ENCODE results near the gene SCAMP3.
"Not testable (repeated sequence)": the region's sequence is repeated elsewhere in the genome, so short reads cannot be mapped to it uniquely, and the experiment has no call there.

The SCAMP3 gene

DNA sequence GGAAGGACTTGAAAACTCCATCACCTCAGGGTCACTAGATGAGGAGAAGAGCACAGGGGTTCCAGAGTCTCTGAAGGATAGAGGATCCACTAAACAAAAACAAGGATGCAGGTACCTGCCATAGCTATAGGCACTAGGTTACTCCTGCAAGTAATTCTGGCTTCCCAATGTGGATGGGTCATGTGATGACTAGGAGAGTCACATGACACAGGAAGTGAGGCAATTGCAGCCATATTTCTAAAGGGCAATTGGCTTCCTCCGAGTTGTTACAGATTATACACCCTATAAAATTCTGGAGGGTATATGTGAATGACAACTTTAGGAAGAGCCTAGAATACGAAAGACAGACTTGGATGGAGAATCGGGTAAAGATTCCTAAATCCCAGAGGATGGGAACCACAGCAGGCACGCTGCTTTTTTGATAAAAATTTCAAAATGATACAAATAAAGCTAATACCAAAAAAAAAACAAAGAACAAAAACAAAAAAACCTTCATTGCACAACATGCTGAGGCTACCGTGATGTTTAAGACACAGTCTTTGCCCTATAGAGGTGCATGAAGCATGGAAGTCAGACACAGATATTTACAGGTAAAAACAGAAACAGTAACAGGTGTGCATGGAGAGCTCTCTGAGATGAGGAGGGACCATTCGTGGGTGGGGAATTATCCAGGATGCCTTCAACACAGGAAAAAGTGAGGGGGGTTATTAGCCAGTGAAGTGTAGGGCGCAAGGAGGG, 43.1 kb downstream of the SCAMP3 start:
- H3K4me3 ChIP-seq (ENCODE audit: low read length) = no peak overlapping the region
- TF ChIP-seq ZNF274 (IDR thresholded peaks at IDR 0.05; ENCODE audit: low read depth, low read length) = no peak

DNA sequence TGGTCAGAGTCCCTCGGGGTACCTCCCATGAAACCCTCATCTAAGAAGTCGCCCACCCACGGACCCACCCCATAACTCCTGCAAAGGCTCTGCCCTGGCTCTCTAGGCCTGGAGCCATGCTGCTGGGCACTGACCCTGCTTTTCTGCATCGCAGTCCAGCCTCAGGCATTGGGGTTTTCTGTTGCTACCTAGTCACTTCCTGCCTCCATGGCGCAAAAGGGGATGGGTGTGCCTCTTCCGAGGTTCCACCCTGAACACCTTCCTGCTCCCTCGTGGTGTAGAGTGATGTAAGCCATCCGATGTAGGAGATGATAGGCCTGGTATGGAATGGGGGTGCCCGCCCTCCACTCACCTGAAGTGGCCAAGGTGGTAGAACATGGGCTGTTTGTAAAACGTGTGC, 47.5 kb downstream of the SCAMP3 start:
- not testable (repeated sequence) for H3K4me3 ChIP-seq (ENCODE audit: low read length)

GRCh38 chr1:155212051-155212440, 50.1 kb downstream of the SCAMP3 start:
- not testable (repeated sequence) for H3K4me3 ChIP-seq (ENCODE audit: low read length)

DNA sequence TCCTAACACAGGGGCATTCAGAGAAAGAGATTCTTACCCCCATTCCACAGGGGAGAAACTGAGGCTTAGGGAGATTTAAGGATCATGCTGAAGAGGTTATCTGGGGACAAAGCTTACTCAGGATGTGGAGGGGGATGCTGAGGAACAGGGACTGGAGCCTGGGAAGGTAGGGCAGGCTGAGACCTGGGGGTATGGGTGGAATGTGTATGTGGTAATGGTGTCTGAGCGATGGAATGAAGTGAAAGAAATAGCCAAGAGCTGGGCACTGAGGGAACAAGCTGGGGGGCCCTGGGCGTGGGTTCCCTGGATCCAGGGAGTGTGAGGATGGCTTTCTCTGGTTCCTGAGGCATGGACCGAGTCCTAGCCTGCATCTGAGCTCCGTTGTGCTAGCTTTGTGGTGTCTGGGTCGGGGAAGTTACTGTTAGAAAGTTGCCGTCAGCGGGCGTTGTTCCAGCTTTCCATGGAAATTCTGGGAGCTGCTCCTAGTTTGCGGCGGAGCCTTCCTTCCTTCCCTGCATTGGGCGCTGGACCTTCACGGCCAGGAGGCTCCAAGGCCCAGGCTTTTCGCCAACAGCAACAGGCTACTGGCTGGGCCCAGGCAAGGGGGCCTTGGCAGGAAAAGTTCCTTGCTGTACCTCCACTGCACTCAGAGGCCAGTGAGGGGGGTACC, 50.6 kb downstream of the SCAMP3 start:
- not testable (repeated sequence) for H3K4me3 ChIP-seq (ENCODE audit: low read length)

DNA sequence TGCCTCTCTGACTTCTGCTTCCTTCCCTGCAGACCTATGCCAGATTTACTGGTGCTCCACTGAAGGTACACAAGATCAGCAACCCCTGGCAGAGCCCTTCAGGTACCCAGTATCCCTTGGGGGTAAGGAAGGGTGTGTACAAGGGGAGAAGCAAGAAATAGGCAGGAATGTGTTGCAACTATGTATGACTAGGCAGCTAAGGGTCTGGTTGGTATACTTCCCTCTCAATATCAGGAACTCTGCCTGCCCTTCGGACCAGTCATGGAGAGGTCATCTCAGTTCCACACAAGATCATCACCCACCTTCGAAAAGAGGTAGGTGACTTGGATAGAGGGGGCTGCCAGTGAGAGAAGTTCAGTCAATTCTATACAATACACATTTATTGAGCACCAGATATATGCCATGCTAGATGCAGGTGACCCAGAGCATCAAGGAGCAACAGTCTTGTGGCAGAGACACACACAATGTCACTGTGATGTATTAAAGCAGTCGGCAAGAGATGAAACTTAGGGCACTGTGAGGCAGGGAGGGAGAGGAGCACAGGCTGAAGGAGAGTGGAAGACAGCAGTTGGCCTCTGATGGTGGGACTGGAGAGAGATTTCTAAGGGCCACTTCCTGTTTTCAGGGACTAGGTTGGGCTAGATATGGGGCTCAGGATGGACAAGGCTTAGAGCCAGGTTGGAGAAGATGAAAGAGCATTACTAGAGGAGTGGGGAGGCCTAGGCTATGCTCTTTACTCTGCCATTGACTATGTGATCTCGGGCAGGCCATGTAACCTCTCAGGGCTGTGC, 51.7 kb downstream of the SCAMP3 start:
- TF ChIP-seq ZNF274 (IDR thresholded peaks at IDR 0.05; ENCODE audit: low read depth, low read length) = no peak
- H3K4me3 ChIP-seq (ENCODE audit: low read length) = no peak overlapping the region

GRCh38 chr1:155209312-155209721, 52.8 kb downstream of the SCAMP3 start:
- no peak for TF ChIP-seq ZNF274 (IDR thresholded peaks at IDR 0.05; ENCODE audit: low read depth, low read length)
- peak overlapping the region; percentile 79 for H3K4me3 ChIP-seq (ENCODE audit: low read length)

DNA sequence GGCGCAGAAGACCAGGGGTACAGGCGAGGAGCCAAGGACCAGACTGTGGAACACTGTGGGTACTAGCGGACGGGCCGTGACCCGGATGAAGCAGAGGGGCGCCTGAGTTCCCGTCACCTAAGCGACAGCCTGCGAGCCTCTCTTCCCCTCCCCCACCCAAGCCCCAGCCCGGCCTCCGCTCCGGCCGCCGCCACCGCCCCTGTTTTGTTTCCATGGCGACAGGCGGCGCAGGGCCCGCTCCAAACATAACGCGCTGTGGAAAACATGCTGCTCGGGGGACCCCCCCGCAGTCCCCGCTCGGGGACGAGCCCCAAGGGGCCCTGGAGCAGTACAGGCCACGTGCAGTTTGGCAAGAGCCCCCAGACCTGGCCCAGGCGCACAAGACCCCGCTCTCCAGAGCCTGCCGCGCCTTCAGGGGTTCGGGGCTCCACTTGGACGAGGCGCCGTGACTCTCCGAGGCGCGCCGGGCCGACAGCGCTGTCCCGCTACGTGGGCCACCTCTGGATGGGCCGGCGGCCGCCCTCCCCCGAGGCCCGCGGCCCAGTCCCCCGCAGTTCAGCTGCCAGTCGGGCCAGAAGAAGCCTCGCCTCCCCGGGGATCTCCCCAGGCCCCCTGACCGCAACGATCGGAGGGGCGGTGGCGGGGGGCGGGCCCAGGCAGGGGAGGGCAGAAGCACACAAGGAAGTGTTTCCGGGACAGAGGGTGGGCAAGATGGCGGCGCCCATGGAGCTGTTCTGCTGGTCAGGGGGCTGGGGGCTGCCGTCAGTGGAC, 53.4 kb downstream of the SCAMP3 start, which contains the start of gene MTX1:
TSS of gene MTX1 (plus strand) at position 155 of the 771 bp plus-strand sequence. CDS start at position 265, 110 bp downstream.
- H3K4me3 ChIP-seq (ENCODE audit: low read length) = peak within 1 kb of the TSS; percentile 79
- no peak for TF ChIP-seq ZNF274 (IDR thresholded peaks at IDR 0.05; ENCODE audit: low read depth, low read length)

DNA sequence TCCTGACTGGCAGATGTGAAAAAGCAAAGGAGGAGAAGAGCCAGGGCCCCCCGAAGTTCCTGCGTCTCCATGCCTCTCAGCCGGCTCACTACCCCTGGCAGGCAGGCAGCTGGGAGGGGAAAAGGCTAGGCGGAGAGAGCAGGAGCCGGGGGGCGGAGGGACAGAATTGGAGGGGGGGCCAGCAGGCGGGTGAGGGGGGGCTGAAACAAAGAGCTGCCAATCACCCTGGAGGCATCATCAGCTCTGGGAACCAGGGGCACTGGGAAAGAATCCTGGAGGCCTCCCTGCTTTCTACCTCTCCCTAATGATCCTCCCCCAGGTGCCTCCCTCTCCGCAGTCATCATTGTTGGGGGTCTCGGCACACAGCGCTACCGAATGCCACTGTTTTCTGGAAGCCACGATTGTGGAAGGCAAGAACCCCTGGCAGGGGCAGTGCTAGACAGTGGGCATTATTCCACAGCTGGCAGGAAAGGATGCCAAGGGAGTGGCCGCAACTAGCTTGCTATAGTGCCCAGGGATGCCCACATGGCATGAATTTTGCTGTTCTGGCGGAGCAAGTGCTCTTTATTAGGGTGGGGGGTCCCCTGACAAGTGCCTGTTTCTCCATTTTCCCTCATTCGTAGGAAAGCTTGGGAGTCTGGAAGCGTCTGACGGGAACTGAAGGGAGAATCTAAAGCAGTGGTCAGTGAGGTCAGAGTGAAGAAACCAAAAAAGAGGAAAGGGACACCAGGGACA, 54.2 kb downstream of the SCAMP3 start, which contains the start of gene THBS3:
TSS of gene THBS3 (minus strand) at position 92 of the 735 bp plus-strand sequence. CDS start at position 71, 21 bp downstream.
- TF ChIP-seq ZNF274 (IDR thresholded peaks at IDR 0.05; ENCODE audit: low read depth, low read length) = no peak

DNA sequence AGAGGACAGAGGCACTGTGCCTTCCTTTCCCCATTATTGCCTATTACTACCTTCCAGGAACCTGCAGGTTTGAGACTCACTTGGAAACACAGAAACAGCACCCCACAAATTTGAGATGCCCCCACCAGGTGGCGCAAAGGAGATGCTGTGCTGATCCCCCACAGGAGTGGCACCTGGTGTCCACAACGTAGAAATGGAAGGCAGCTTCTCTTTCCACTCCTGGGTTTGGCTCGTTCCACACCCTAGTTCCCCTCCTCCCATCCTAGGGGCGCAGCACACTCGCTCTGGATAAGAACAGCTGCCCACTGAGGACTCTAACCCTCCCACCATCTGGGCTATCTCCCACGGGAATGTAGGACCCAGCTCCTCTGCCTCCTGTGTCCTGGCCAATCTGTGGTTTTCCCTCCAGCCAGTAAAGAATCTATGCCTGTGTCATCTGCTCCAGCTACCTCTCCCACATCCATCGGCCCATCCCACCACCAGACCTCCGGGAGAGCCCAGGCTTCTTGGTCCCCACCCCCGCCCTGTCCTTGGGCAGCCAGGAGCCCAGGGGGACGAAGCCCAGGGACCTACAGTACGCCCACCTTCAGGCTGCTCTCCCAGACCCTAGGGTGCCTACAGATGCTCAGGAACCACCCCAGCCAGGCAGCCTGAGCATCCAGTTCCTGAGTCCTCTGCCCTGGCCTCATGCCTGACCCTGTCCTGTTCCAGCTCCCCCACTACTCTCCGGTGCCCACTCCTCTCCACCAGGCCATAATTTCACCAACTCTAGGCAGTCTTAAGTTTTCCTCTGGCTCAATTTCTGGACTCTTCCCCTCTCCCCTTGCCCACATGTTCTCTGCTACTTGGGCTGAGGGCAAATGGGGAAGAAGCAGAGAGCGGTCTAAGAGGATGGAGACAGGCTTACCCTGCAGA, 55.0 kb downstream of the SCAMP3 start:
- TF ChIP-seq ZNF274 (IDR thresholded peaks at IDR 0.05; ENCODE audit: low read depth, low read length) = no peak
- H3K4me3 ChIP-seq (ENCODE audit: low read length) = no peak overlapping the region

More for the DNA sequence above, 54.2 kb downstream of the SCAMP3 start, which contains the start of gene THBS3:
- H3K4me3 ChIP-seq (ENCODE audit: low read length) = peak within 1 kb of the TSS; percentile 79
